Aorta (tissue), 5 donors: ENCODE measurements around the gene TCIRG1. TPM values are rescaled to one million over a fixed set of nuclear protein-coding genes. Genes with fewer than 3 reads are reported as not detected.

Experiments
- ATAC-seq: fragments of 200-7000 bp; cut with Tn5 transposase; one replicate; pipeline ENCODE4 v1.9.1; 2022; ENCODE audit warnings: moderate library complexity; ENCODE audit not compliant: low FRiP score
- DNase-seq, 2 donors: peaks; one replicate each; pipeline ENCODE4 v3.0.0-alpha.2; 2020
- H3K27ac ChIP-seq, 2 donors: one replicate each; pipeline ENCODE4 v1.5.1; 2013; ENCODE audit warnings: low read length in 2 of 2, mild to moderate bottlenecking in 2 of 2, moderate library complexity in 2 of 2, control low read depth in 1 of 2, inconsistent platforms in 1 of 2, low read depth in 1 of 2
- H3K27me3 ChIP-seq, 2 donors: one replicate each; pipeline ENCODE4 v1.6.1; 2013; ENCODE audit warnings: control low read depth in 1 of 2, low read length in 1 of 2, mild to moderate bottlenecking in 1 of 2, moderate library complexity in 1 of 2; ENCODE audit not compliant: insufficient read depth in 2 of 2, control insufficient read depth in 1 of 2
- H3K36me3 ChIP-seq, 2 donors: one replicate each; pipeline ENCODE4 v1.6.1; 2013; ENCODE audit warnings: control low read depth in 1 of 2, low read length in 1 of 2, mild to moderate bottlenecking in 1 of 2; ENCODE audit not compliant: insufficient read depth in 2 of 2, control insufficient read depth in 1 of 2
- H3K4me1 ChIP-seq, 2 donors: one replicate each; pipeline ENCODE4 v1.6.1; 2013; ENCODE audit warnings: low read length in 2 of 2, control low read depth in 1 of 2, mild to moderate bottlenecking in 1 of 2, moderate library complexity in 1 of 2; ENCODE audit not compliant: insufficient read depth in 2 of 2, control insufficient read depth in 1 of 2
- H3K4me3 ChIP-seq, 2 donors: one replicate each; pipeline ENCODE4 v1.5.1; 2013; ENCODE audit warnings: low read length in 2 of 2, control low read depth in 1 of 2, mild to moderate bottlenecking in 1 of 2
- H3K9me3 ChIP-seq: one replicate; pipeline ENCODE4 v1.6.1; 2013; ENCODE audit warnings: mild to moderate bottlenecking, low read length; ENCODE audit not compliant: control insufficient read depth
- WGBS, 2 donors: extraction: QIAGEN DNeasy Blood & Tissue Kit; methylation state at CpG; one replicate each; pipeline ENCODE4 v1.1.7; 2013; 5-methylcytosine and 5-hydroxymethylcytosine counted together
- intact Hi-C, 2 donors: fragments of 100-400 bp; cut with DNase I; formaldehyde crosslinking; loops; one replicate each; pipeline versions ENCODE4 v1.14.2 to v1.15.0; 2022
- polyA plus RNA-seq, 2 donors: library from polyadenylated mRNA; stranded (reverse); fragments of 200-250 nt; gene quantifications; one replicate each; pipeline ENCODE4 v1.2.3, GENCODE V29; 2013
- total RNA-seq, 2 donors: library from RNA; stranded (reverse); fragmentation: NEBNext Ultra II Directional; extraction: Animal tissue kit (Norgen Biotek cat#: 25700); gene quantifications; one replicate each; pipeline ENCODE4 v1.2.1, GENCODE V29; 2021
- donor health status: healthy with polysubstance abuse.
- donor health status: Bipolar disorder and iron deficiency.
- donor health status: DM: no; HTN: no; CAD: no.
- donor health status: DM: no; HTN: no; CAD: no.
- donor health status: DM: yes; HTN: yes; CAD: no.

Gene TCIRG1
- total and polyA plus RNA-seq, 4 donors, result 47.5 to 485 (median 149) TPM

DNA sequence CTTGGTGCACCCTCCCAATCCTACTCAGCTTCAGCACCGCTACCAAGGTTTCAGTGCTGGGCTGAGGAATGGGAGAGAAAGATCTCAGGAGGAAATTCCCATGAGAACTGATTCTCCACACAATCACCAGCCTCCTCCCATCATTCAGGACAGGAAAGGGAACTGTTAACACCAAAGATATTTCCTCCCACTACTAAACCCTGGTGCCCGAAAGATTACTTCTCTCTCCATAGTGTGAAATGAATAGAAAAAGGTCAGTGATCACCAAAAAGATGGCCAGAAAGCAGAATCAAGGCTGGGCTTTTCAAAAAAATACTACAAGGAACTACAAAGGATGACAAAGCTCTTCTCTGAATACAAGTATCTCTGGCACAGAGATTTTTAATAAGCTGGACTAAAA is 26.1 kb downstream of the TCIRG1 start:
- DNase-seq (no peak), ATAC-seq (no peak)
- no peak overlapping the region for H3K27ac ChIP-seq
- H3K4me1 ChIP-seq, result no peaks in the 10 kb centered on the region
- intact Hi-C loops, result no loop called here
- no peak overlapping the region for H3K4me3 ChIP-seq
- H3K9me3 ChIP-seq, result no peaks in the 10 kb centered on the region
- 90 to 94% methylated on average over 2 of the region's 2 CpGs for WGBS, 2 donors
- H3K27me3 ChIP-seq, result no peaks in the 10 kb centered on the region
- peaks cover 0 to 5% of the 10 kb centered on the region in 2 donors for H3K36me3 ChIP-seq

DNA sequence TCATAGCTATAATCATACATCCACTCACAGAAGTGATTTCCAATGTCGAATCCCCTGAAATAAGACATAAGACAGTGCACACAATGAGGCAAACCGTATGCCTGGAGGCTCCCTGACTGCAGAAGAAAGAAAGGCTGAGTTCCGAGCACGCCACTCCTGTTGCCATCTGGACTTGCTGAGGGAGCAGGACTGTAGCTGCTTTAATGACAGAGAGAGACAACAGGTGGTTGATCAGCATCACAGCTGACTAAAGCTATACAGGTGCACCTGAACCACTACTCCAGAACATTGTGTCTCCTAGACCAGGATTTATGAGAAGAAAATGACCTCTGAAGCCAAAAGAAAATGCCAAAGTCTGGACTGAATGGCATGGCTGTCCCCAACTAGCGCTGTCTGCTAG is 27.0 kb downstream of the TCIRG1 start:
- Histone ChIP-seq H3K4me3 (no peak overlapping the region), H3K36me3 (peaks cover 0 to 5% of the 10 kb centered on the region in 2 donors), H3K27me3 (no peaks in the 10 kb centered on the region), H3K4me1 (no peaks in the 10 kb centered on the region), H3K27ac (no peak overlapping the region), H3K9me3 (no peaks in the 10 kb centered on the region)
- no peak for ATAC-seq
- WGBS, 2 donors, result 94% methylated on average over 5 of the region's 5 CpGs
- intact Hi-C loops, result no loop called here
- no peak for DNase-seq

DNA sequence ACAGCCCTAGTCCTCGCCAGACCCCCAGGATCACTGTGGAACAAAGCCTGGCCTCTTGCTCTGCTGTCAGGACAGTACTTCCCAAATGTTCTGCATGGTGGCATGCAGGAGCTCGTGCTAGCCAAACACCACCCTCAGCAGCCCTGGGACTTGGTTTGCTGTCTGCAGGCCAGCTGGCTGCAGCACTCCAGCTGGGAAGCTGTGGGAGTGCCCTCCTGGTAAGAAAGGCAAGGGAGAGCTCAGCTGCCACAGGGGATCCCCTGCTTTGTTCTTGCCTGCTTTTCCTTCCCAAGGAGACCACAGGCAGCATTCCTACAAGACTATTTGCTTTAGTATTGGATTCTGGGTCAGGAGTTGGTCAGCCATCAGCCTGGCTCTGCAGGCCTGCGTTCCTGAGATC is 27.9 kb downstream of the TCIRG1 start:
- intact Hi-C loops, result no loop called here
- peaks cover 0 to 3% of the 10 kb centered on the region in 2 donors for H3K36me3 ChIP-seq
- ATAC-seq, result no peak

DNA sequence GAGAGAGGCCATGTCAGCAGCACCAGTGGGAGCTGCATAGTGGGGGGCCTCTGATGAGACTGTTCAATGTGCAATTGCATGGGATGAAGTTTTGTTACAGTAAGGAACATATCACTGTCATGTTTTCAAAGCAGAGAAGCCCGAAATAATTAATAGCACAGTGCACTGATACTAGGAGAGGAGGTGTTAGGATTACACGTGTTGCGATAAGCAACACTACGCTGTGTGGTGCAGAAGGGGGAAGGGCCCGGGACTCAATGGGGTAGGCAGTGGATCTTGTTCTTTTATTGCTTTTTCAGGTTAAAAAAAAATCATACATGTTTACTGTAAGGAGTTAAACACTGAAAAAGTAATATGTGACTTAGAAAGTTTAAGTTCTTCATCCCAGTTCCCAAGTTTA is 29.2 kb downstream of the TCIRG1 start:
- DNase-seq, result no peak
- Histone ChIP-seq H3K9me3 (no peaks in the 10 kb centered on the region), H3K4me1 (no peaks in the 10 kb centered on the region), H3K36me3 (peaks cover 0 to 3% of the 10 kb centered on the region in 2 donors), H3K27ac (no peak overlapping the region), H3K4me3 (no peak overlapping the region), H3K27me3 (no peaks in the 10 kb centered on the region)
- ATAC-seq, result no peak
- intact Hi-C loops, result no loop called here
- WGBS, 2 donors, result 96 to 98% methylated on average over 5 of the region's 5 CpGs

More for the DNA sequence above, 27.9 kb downstream of the TCIRG1 start:
- H3K27me3 ChIP-seq, result no peaks in the 10 kb centered on the region
- H3K9me3 ChIP-seq, result no peaks in the 10 kb centered on the region
- no peaks in the 10 kb centered on the region for H3K4me1 ChIP-seq
- no peak overlapping the region for H3K27ac ChIP-seq
- WGBS, 2 donors, result 58 to 71% methylated on average over 3 of the region's 3 CpGs
- H3K4me3 ChIP-seq, result no peak overlapping the region
- no peak for DNase-seq

DNA sequence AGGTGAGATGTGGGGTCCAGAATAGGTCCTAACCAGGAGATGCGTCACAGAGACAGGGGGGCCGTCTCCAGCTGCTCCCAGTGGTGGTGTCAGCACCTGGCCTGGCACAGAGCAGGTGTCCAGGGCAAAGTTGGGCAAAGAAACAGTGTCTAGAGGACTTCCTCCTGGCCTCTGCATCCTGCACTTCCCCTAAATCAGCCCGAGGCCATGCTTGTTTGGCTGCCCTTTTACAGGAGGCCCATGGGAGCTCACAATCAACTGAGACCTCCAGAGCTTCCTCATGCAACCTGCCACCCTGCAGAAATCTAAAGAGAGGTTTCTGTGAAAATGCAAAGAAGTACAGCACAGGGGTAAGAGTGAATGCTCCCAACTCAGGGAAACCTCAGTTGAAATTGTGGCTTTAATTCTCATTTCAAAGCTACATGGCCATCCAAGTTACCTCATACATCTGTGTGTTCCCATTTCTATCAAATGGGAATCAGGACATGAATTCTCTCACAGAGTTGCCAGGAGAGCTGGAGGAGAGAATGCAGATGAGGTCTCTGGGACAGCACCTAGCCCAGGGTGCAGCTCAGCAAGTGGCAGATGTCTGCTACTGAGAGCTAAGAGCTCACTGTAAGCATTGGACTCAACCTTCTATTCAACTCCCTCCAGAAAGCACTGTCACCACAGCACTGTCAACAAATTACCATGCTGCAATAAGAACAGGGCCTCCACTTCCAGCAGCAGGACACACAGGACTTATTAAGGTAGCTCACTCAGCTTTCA is 32.6 kb downstream of the TCIRG1 start:
- no peak for DNase-seq
- WGBS, 2 donors, result 85% methylated on average over 3 of the region's 3 CpGs
- H3K27ac ChIP-seq, result no peak overlapping the region
- H3K27me3 ChIP-seq, result no peaks in the 10 kb centered on the region
- H3K4me3 ChIP-seq, result no peak overlapping the region
- intact Hi-C loops, result no loop called here
- H3K4me1 ChIP-seq, result no peaks in the 10 kb centered on the region
- ATAC-seq, result no peak
- H3K36me3 ChIP-seq, result peaks cover 0 to 3% of the 10 kb centered on the region in 2 donors
- no peaks in the 10 kb centered on the region for H3K9me3 ChIP-seq

DNA sequence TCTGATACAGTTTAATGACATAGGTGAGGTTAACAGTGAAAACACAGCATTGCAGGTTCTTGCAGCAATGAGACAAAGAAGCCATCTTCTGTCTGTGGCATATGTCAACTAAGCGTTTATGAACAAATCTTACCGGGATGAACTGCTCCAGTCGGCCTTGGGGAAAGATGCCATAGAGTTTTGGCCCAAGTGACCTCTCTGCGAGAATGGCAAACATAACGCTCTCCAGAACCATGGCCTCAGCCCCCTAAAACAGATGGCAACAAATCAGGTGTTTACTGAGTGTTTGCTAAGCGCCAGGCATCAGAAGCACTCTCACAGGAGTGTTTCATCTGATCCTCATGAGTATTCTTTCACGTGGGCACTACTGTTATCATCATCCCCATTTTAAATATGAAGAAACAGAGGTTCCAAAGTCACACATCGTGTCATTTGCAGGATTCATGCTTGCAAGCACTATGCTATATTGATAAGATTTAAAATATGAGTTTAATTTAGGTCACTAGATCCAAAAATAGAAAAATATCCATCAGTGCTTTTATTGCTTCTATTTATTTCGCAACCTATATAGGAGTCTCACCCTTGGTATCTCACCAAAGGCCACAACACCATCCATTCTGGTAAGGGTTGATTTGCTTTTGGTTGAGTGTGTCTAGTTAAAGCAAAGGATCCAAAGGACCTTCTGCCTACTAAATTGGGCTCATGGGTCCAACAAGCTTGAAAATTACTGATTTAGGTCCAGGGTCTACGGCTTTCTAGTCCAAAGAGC is 35.9 kb downstream of the TCIRG1 start:
- Histone ChIP-seq H3K4me1 (no peaks in the 10 kb centered on the region), H3K9me3 (no peaks in the 10 kb centered on the region), H3K4me3 (no peak overlapping the region), H3K27me3 (no peaks in the 10 kb centered on the region), H3K36me3 (no peaks in the 10 kb centered on the region), H3K27ac (no peak overlapping the region)
- DNase-seq (no peak), ATAC-seq (no peak)
- WGBS, 2 donors, result 88 to 91% methylated on average over 10 of the region's 10 CpGs
- intact Hi-C loops, result no loop called here

DNA sequence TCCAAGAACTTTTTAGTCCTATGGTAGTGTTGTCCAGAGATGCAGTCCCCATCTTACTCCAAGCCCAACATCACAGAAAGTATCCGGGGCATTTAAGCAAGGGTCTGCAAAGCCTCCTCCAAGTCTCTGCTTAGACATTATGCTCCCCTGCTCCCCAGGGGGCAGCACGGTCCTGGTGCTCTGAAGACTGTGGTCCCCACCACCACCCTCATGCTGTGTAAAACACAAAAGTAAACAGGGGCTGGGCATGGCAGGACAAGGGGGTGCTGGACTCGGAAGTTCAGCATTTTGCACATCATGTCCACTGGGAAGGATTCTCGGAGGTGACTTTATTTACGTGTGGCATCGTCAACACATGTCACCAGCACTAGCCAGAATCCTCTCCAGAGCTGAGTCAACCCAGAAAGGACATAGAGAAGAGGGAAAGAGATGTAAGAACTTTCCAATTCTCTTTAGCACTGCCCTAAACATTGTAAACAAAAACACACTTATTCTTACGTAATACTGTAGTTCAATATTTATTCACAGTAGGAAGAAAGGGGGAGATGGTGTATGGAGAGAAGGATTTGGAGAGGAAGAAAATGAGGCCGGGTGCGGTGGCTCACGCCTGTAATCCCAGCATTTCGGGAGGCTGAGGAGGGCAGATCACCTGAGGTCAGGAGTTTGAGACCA is 37.7 kb downstream of the TCIRG1 start:
- H3K27me3 ChIP-seq, result no peaks in the 10 kb centered on the region
- intact Hi-C loops, result no loop called here
- ATAC-seq (no peak), DNase-seq (no peak)
- no peak overlapping the region for H3K4me3 ChIP-seq
- no peak overlapping the region for H3K27ac ChIP-seq
- no peaks in the 10 kb centered on the region for H3K36me3 ChIP-seq
- no peaks in the 10 kb centered on the region for H3K9me3 ChIP-seq
- 87 to 89% methylated on average over 11 of the region's 11 CpGs for WGBS, 2 donors
- no peaks in the 10 kb centered on the region for H3K4me1 ChIP-seq

DNA sequence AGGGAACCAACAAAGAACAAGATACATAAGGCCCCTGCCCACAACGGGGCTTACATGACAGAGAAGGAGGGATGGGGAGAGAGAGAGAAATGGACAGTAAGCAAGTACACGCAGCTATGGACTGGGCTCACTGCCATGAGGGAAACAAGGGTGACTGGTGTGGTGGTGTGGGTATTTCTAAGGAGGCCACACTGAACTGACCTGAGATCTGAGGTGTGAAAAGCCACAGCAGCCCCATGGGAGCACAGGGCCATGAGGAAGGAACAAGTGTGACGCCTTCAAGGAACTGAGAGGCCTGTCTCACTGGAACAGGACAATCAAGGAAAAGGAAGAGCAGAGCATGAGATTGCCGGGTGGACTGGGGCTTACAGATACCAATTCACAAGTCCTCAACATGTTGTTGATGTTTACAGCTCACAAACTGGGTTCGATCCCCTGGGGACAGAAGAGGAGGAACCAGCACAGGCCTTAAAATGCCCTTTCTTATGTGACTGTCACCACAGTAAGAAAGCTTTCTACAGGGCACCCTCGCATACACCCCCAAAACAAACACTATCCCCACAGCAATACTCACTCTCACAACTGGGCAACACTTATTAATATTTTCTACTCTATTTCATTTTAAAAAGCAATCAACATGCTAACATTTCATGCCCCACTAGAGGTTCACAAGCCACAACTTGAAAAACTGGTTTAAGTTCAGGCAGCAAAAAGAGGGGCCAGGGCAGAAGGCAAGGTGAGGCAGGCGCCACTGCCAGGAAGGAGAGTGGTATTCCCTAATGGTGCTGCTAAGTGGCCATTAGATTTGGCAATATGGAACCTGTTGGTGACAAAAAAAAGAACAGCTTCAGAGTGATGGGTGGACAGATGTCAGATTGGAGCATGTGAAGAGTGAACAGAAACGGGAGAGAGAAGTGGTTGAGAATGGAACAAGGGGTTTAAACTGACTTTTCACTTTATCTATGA is 39.1 kb downstream of the TCIRG1 start:
- Histone ChIP-seq H3K36me3 (no peaks in the 10 kb centered on the region), H3K9me3 (no peaks in the 10 kb centered on the region), H3K27me3 (no peaks in the 10 kb centered on the region), H3K4me1 (no peaks in the 10 kb centered on the region), H3K27ac (no peak overlapping the region), H3K4me3 (no peak overlapping the region)
- intact Hi-C loops, result no loop called here
- ATAC-seq, result no peak
- DNase-seq, result no peak
- 88 to 90% methylated on average over 8 of the region's 8 CpGs for WGBS, 2 donors
